Skeletal muscle tissue (tissue), 4 donors: ENCODE data around the gene CCDC192. TPM values are rescaled to one million over a fixed set of nuclear protein-coding genes. Genes with fewer than 3 reads are reported as not detected.

Source experiments
- H3K27ac ChIP-seq: one replicate; pipeline ENCODE4 v1.7.0; 2013; ENCODE audit warnings: mild to moderate bottlenecking, low read depth, low read length, inconsistent platforms
- H3K27me3 ChIP-seq, 3 donors: one replicate each; pipeline ENCODE4 v1.7.0; 2013; ENCODE audit warnings: low read length in 3 of 3; ENCODE audit not compliant: control insufficient read depth in 3 of 3, insufficient read depth in 3 of 3
- H3K36me3 ChIP-seq, 3 donors: one replicate each; pipeline ENCODE4 v1.7.0; 2013; ENCODE audit warnings: low read length in 3 of 3; ENCODE audit not compliant: control insufficient read depth in 3 of 3, insufficient read depth in 3 of 3
- H3K4me1 ChIP-seq, 3 donors: one replicate each; pipeline ENCODE4 v1.7.0; 2013; ENCODE audit warnings: low read length in 3 of 3, mild to moderate bottlenecking in 3 of 3; ENCODE audit not compliant: control insufficient read depth in 3 of 3, insufficient read depth in 3 of 3
- H3K4me3 ChIP-seq, 3 donors: one replicate each; pipeline ENCODE4 v1.7.0; 2013; ENCODE audit warnings: low read length in 3 of 3
- H3K9ac ChIP-seq, 3 donors: one replicate each; pipeline ENCODE4 v1.7.0; 2013; ENCODE audit warnings: low read length in 3 of 3, mild to moderate bottlenecking in 3 of 3, moderate library complexity in 2 of 3, low read depth in 1 of 3
- H3K9me3 ChIP-seq, 3 donors: one replicate each; pipeline ENCODE4 v1.7.0; 2013; ENCODE audit warnings: low read length in 3 of 3; ENCODE audit not compliant: control insufficient read depth in 3 of 3
- total RNA-seq: library from RNA; depleted of rRNA; stranded (reverse); fragments of >200 nt; gene quantifications from one replicate; pipeline ENCODE4 v1.2.3, GENCODE V29; 2014
- donor health status: Osteomylitis.

CCDC192 gene
- total RNA-seq, 1 donor from 2014 or later = not detected

- no peak overlapping the region for H3K9ac ChIP-seq
- H3K36me3 ChIP-seq = no peaks in the 10 kb centered on the region
- H3K9me3 ChIP-seq = no peaks in the 10 kb centered on the region
- H3K4me3 ChIP-seq = no peak overlapping the region
- no peaks in the 10 kb centered on the region for H3K27me3 ChIP-seq
- peaks cover 6 to 17% (median 8%) of the 10 kb centered on the region in 3 donors for H3K4me1 ChIP-seq
- no peak overlapping the region for H3K27ac ChIP-seq
Observed at GRCh38 chr5:127886081-127886480, 182.9 kb downstream of the CCDC192 start.

GRCh38 chr5:127887282-127887681 is 184.1 kb downstream of the CCDC192 start:
- Histone ChIP-seq H3K27ac (no peak overlapping the region), H3K36me3 (no peaks in the 10 kb centered on the region), H3K4me1 (peaks cover 6 to 17% (median 8%) of the 10 kb centered on the region in 3 donors), H3K4me3 (no peak overlapping the region), H3K27me3 (no peaks in the 10 kb centered on the region), H3K9ac (no peak overlapping the region), H3K9me3 (no peaks in the 10 kb centered on the region)

DNA sequence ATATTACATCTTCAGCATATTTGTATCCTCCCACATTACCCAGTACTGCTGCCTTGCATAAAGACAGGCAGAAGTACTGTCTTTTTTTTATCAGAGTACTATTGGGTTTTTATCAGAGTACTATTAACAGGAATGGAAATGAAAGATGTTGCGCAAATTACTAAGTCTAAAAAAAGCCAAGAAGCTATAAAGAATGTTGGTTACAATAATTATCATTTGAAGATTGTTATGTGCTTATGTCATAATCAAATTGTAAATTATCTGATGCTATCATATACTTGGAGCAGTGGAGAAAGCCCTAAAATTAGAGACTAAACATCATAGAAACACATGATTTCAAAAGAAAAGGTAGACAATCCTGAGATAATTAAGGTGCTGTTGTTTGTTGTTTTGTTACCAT is 188.8 kb downstream of the CCDC192 start:
- Histone ChIP-seq H3K4me1 (no peaks in the 10 kb centered on the region), H3K27ac (no peak overlapping the region), H3K9ac (no peak overlapping the region), H3K9me3 (no peaks in the 10 kb centered on the region), H3K27me3 (no peaks in the 10 kb centered on the region), H3K4me3 (no peak overlapping the region), H3K36me3 (no peaks in the 10 kb centered on the region)

DNA sequence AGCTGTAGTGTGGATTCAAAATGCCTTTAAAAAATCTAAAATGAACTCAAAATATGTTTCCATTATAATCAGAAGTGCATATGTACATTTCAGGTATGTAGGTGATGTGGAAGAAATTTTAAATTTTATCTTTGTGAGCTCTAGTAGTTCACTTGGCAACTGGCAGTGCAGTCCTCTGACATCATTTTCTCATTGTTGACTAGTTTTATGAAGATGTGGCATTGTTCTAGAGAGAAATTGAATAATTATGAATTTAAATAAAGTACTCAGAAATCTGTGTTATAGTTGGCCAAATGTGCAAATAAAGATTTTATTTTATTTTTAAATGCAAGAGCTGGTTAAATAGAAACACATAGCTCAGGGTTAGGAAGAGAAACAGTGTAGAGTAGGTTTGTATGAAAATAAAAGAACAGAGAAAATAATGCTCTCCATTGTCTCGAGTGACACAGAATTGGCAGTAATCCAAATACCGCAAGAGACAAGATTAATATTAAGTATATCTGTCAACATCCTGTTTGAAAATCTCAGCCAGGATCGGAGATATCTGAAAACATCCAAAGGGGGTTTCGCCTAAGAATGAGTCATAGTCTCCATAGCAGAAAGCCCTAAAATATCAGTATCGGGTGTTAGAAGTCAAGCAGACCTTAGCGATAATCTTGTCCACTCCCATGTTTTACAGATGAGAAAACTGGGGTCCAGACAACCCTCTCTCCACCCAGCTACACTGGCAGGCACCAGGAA is 189.4 kb downstream of the CCDC192 start:
- Histone ChIP-seq H3K27me3 (no peaks in the 10 kb centered on the region), H3K36me3 (no peaks in the 10 kb centered on the region), H3K4me3 (no peak overlapping the region), H3K9ac (no peak overlapping the region), H3K9me3 (no peaks in the 10 kb centered on the region), H3K27ac (no peak overlapping the region), H3K4me1 (no peaks in the 10 kb centered on the region)

DNA sequence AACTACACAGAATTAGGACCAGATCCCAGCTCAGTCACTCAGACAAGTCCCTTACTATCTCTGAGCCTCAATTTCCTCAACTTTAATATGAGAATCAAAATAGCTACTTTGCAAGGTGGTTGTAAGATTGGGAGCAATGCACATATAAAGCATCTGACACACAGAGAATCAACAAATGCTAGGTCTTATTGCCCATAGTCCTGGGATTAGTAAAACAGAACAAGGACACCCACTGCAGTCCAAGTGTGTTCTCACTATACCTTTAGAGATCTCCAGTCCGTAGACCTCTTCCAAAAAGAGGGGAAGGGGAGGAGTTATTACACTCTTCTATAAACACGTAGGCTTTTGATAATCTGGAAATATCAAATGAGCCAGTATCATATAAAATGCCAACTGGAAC is 190.0 kb downstream of the CCDC192 start:
- Histone ChIP-seq H3K4me1 (no peaks in the 10 kb centered on the region), H3K4me3 (no peak overlapping the region), H3K9ac (no peak overlapping the region), H3K36me3 (no peaks in the 10 kb centered on the region), H3K27me3 (no peaks in the 10 kb centered on the region), H3K9me3 (no peaks in the 10 kb centered on the region), H3K27ac (no peak overlapping the region)

DNA sequence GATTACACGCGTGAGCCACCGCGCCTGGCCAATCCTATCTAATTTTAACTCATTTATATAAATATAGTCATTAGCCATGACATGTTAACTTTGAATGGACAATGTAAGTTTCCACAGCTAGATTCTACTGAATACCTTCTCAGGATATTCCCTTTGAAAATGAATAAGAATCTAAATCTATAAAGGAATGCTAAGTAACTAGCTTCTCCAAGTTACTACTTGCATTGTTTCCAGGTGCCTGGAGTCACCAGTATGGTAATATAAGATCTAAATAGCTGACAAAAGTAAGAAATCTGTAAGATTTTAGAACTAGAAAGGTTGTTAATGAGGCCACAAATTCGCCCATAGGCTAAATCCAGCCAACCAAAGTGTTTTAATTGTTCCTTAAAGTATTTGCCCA is 191.3 kb downstream of the CCDC192 start:
- no peaks in the 10 kb centered on the region for H3K9me3 ChIP-seq
- H3K4me3 ChIP-seq = no peak overlapping the region
- no peaks in the 10 kb centered on the region for H3K36me3 ChIP-seq
- no peak overlapping the region for H3K27ac ChIP-seq
- no peaks in the 10 kb centered on the region for H3K4me1 ChIP-seq
- H3K9ac ChIP-seq = no peak overlapping the region
- no peaks in the 10 kb centered on the region for H3K27me3 ChIP-seq

GRCh38 chr5:127898551-127899213 is 195.5 kb downstream of the CCDC192 start:
- no peak overlapping the region for H3K27ac ChIP-seq
- no peak overlapping the region for H3K4me3 ChIP-seq
- no peaks in the 10 kb centered on the region for H3K27me3 ChIP-seq
- H3K36me3 ChIP-seq = no peaks in the 10 kb centered on the region
- H3K9ac ChIP-seq = no peak overlapping the region
- no peaks in the 10 kb centered on the region for H3K9me3 ChIP-seq
- no peaks in the 10 kb centered on the region for H3K4me1 ChIP-seq

GRCh38 chr5:127899214-127899610 is 196.0 kb downstream of the CCDC192 start:
- H3K36me3 ChIP-seq = no peaks in the 10 kb centered on the region
- H3K4me1 ChIP-seq = no peaks in the 10 kb centered on the region
- no peak overlapping the region for H3K9ac ChIP-seq
- H3K9me3 ChIP-seq = no peaks in the 10 kb centered on the region
- H3K27ac ChIP-seq = no peak overlapping the region
- H3K27me3 ChIP-seq = no peaks in the 10 kb centered on the region
- H3K4me3 ChIP-seq = no peak overlapping the region

- no peak overlapping the region for H3K27ac ChIP-seq
- H3K36me3 ChIP-seq = no peaks in the 10 kb centered on the region
- H3K9ac ChIP-seq = no peak overlapping the region
- no peaks in the 10 kb centered on the region for H3K9me3 ChIP-seq
- no peak overlapping the region for H3K4me3 ChIP-seq
- no peaks in the 10 kb centered on the region for H3K4me1 ChIP-seq
- H3K27me3 ChIP-seq = no peaks in the 10 kb centered on the region
Observed at GRCh38 chr5:127906562-127907204, 203.5 kb downstream of the CCDC192 start.

DNA sequence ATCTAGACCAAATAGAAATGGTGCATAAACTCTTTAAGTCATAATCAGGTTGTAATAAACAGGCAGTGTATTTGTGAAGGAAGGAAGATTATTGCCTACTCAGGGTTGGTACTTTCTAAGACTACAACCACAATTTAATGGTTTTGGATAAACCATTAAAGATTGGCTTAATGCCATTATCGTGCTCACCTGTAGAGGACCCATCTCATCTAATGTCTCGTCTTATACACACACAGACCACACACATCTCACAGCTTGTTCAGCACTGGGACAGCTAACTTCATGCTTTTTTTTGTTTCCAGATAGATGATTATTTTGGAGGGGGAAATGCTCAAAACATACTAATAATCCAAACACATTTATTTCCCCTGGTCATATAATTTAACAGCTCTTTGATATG is 204.7 kb downstream of the CCDC192 start:
- H3K4me1 ChIP-seq = no peaks in the 10 kb centered on the region
- H3K9me3 ChIP-seq = no peaks in the 10 kb centered on the region
- no peak overlapping the region for H3K4me3 ChIP-seq
- no peaks in the 10 kb centered on the region for H3K36me3 ChIP-seq
- H3K27ac ChIP-seq = no peak overlapping the region
- H3K27me3 ChIP-seq = no peaks in the 10 kb centered on the region
- H3K9ac ChIP-seq = no peak overlapping the region
